HepG2 (cell line): Measurements from ENCODE around the gene USP7. TPM values are rescaled to one million over a fixed set of nuclear protein-coding genes. Genes with fewer than 3 reads are reported as not detected.
A peak's percentile ranks its signal among the peaks of the same experiment; 100 is the strongest.

Experiments
- ATAC-seq: fragments of 200-7000 bp; cut with Tn5 transposase; 3 replicates; pipeline ENCODE4 v1.9.1; 2020; ENCODE audit warnings: mild to moderate bottlenecking, moderate library complexity
- BruUV-seq: library from RNA; stranded (reverse); fragments of 400-500 nt; replicated peaks from 2 replicates; lab custom pipeline; 2021; lab: Mats Ljungman, UMichigan
- CTCF ChIA-PET: fragments of 300-600 bp; formaldehyde crosslinking; extraction: SDS; loops from one replicate; lab custom pipeline; 2021; ENCODE audit warnings: low total read pairs, inconsistent platforms, low intra/inter-chr PET ratio; lab: Yijun Ruan, JAX
- POLR2A ChIA-PET: fragments of 350-600 bp; sonication (Branson Sonifier 250); formaldehyde crosslinking; loops from one replicate; lab custom pipeline; 2020; ENCODE audit warnings: antibody characterized with exemption, inconsistent platforms; lab: Yijun Ruan, JAX
- DNase-seq: peaks from one replicate; pipeline ENCODE4 v3.0.0-alpha.2; 2015; ENCODE audit warnings: low spot score
- FAIRE-seq: peaks from 3 replicates; lab custom pipeline; 2011; peaks lifted over from hg19 to GRCh38; lab: Jason Lieb, UNC
- H2AFZ ChIP-seq: one replicate; pipeline ENCODE4 v1.6.1; 2011; ENCODE audit warnings: low read length, inconsistent platforms
- H3K27ac ChIP-seq: fragments of 300-600 bp; 3 replicates; pipeline ENCODE4 v1.8.0; 2011; ENCODE audit warnings: mixed run types, mild to moderate bottlenecking, mixed read lengths, low read length, inconsistent platforms; ENCODE audit not compliant: insufficient read depth; ENCODE audit errors: extremely low read length
- H3K27me3 ChIP-seq, 2 experiments: fragments of 200-600 bp in 1 of 2; 2 replicates in 1 of 2; 3 replicates in 1 of 2; pipeline versions ENCODE4 v1.6.0 to v1.8.0; 2011; ENCODE audit warnings: low read length in 2 of 2, mild to moderate bottlenecking in 2 of 2, moderate library complexity in 2 of 2, inconsistent platforms in 1 of 2; ENCODE audit not compliant: insufficient read depth in 2 of 2, control insufficient read depth in 1 of 2
- H3K36me3 ChIP-seq, 2 experiments: fragments of 200-600 bp in 1 of 2; replicated peaks in 1 of 2; 2 replicates in 1 of 2; 3 replicates in 1 of 2; pipeline versions ENCODE4 v1.5.1 to v1.8.0; 2011; ENCODE audit warnings: low read length in 2 of 2, inconsistent platforms in 1 of 2; ENCODE audit not compliant: insufficient read depth in 2 of 2, control insufficient read depth in 1 of 2
- H3K4me1 ChIP-seq: 2 replicates; pipeline ENCODE4 v1.5.1; 2012; ENCODE audit warnings: low read length, inconsistent platforms; ENCODE audit not compliant: insufficient read depth
- H3K4me2 ChIP-seq: 2 replicates; pipeline ENCODE4 v1.6.0; 2011; ENCODE audit warnings: low read depth, low read length, inconsistent platforms
- H3K4me3 ChIP-seq, 3 experiments: fragments of 200-600 bp in 1 of 3; sonication (generic), shearing (Covaris generic) in 1 of 3; replicated peaks in 1 of 3; 2 replicates each; pipeline ENCODE4 v1.5.1; 2011 to 2016; ENCODE audit warnings: low read length in 3 of 3, inconsistent platforms in 2 of 3, low read depth in 2 of 3, mild to moderate bottlenecking in 2 of 3, control low read depth in 1 of 3, mixed read lengths in 1 of 3; ENCODE audit not compliant: insufficient read depth in 1 of 3
- H3K79me2 ChIP-seq: one replicate; pipeline ENCODE4 v1.6.1; 2011; ENCODE audit warnings: low read length, inconsistent platforms; ENCODE audit not compliant: insufficient read depth
- H3K9ac ChIP-seq: 2 replicates; pipeline ENCODE4 v1.6.0; 2011; ENCODE audit warnings: mild to moderate bottlenecking, low read depth, low read length, inconsistent platforms; ENCODE audit not compliant: insufficient read depth
- H3K9me3 ChIP-seq: 2 replicates; pipeline ENCODE4 v1.5.1; 2012; ENCODE audit warnings: mild to moderate bottlenecking, low read length
- H4K20me1 ChIP-seq: 2 replicates; pipeline ENCODE4 v1.6.0; 2011; ENCODE audit warnings: inconsistent platforms, mild to moderate bottlenecking, low read length, moderate library complexity; ENCODE audit not compliant: insufficient read depth
- AKNA ChIP-seq: sonication (generic); formaldehyde crosslinking; IDR thresholded peaks from 2 replicates; pipeline ENCODE4 v1.4.0; 2020; ENCODE audit warnings: missing genetic modification reagents, borderline replicate concordance
- BHLHE40 ChIP-seq: IDR thresholded peaks from 2 replicates; pipeline ENCODE4 v1.6.1; 2011; ENCODE audit warnings: low read length, improper control_type of control experiment
- GLI4 ChIP-seq: sonication (generic); formaldehyde crosslinking; IDR thresholded peaks from 2 replicates; pipeline ENCODE4 v1.5.1; 2020; ENCODE audit warnings: missing genetic modification reagents, mild to moderate bottlenecking, moderate library complexity, borderline replicate concordance
- MATR3 ChIP-seq: sonication (generic); formaldehyde crosslinking; IDR thresholded peaks from 2 replicates; pipeline ENCODE4 v1.4.0; 2020; ENCODE audit warnings: missing genetic modification reagents
- NCOR1 ChIP-seq: fragments of 200-600 bp; sonication (generic); IDR thresholded peaks from 2 replicates; pipeline ENCODE4 v1.7.0; 2017; ENCODE audit warnings: antibody characterized with exemption, low read length, borderline replicate concordance
- NR3C1 ChIP-seq: sonication (generic); formaldehyde crosslinking; IDR thresholded peaks from 2 replicates; pipeline ENCODE4 v1.4.0; 2020; ENCODE audit warnings: missing genetic modification reagents
- SMYD3 ChIP-seq: sonication (generic); formaldehyde crosslinking; IDR thresholded peaks from 2 replicates; pipeline ENCODE4 v1.8.1; 2023; ENCODE audit warnings: mild to moderate bottlenecking, missing genetic modification reagents
- ZBTB7B ChIP-seq: sonication (generic); formaldehyde crosslinking; IDR thresholded peaks from 2 replicates; pipeline ENCODE4 v1.4.0; 2020; ENCODE audit warnings: missing genetic modification reagents
- ZEB1 ChIP-seq: IDR thresholded peaks from 2 replicates; pipeline ENCODE4 v1.6.1; 2012; ENCODE audit warnings: mild to moderate bottlenecking, low read depth, inconsistent platforms; ENCODE audit not compliant: insufficient replicate concordance
- ZNF749 ChIP-seq: sonication (generic); formaldehyde crosslinking; IDR thresholded peaks from 2 replicates; pipeline ENCODE4 v1.8.0; 2022; ENCODE audit warnings: mild to moderate bottlenecking, missing genetic modification reagents, moderate library complexity, borderline replicate concordance
- WGBS: methylation state at CpG from one replicate; pipeline ENCODE4 v1.1.6; 2017; ENCODE audit warnings: low lambda C conversion rate; 5-methylcytosine and 5-hydroxymethylcytosine counted together
- in situ Hi-C: cut with HindIII; loops from 2 replicates; pipeline ENCODE4 v1.10.0; 2017; ENCODE audit warnings: low pct_unique_long_range_greater_than_20kb; ENCODE audit not compliant: extremely low pct_ligation_motif_present
- intact Hi-C: fragments of 100-400 bp; cut with micrococcal nuclease; formaldehyde crosslinking; loops from one replicate; pipeline ENCODE4 v1.10.0; 2022; ENCODE audit not compliant: unreplicated experiment
- polyA plus RNA-seq, 8 experiments: library from polyadenylated mRNA; depleted of rRNA in 3 of 8; stranded (reverse) in 7 of 8; unstranded in 1 of 8; fragments of >200 nt; fragmentation: Illumina TruSeq in 4 of 8; extraction: Trizol in 4 of 8; gene quantifications; 2 replicates each; pipeline versions ENCODE4 v1.2.1 to v1.2.3, GENCODE V29; 2011 to 2016; ENCODE audit warnings: low read depth in 4 of 8, missing spikeins in 1 of 8, mixed read lengths in 1 of 8; ENCODE audit not compliant: insufficient read depth in 1 of 8
- total RNA-seq, 5 experiments: library from RNA; depleted of rRNA; stranded (reverse); fragments of >200 nt; fragmentation: Illumina TruSeq; extraction: Trizol; gene quantifications; 2 replicates each; pipeline ENCODE4 v1.2.3, GENCODE V29; 2016; ENCODE audit warnings: low read depth in 1 of 5
- TF ChIP-seq, protein P1 (sequence below): sonication (generic); formaldehyde crosslinking; conservative IDR thresholded peaks from 2 replicates; pipeline ENCODE4 v1.4.0; 2020; ENCODE audit warnings: missing genetic modification reagents
- TF ChIP-seq, protein P2 (sequence below): sonication (generic); formaldehyde crosslinking; conservative IDR thresholded peaks from 2 replicates; pipeline ENCODE4 v1.4.0; 2020; ENCODE audit warnings: missing genetic modification reagents

USP7 gene
- total and polyA plus RNA-seq, 2 of the 13 experiments (the other 11 are each of a cell fraction or from before 2014, with no cell fraction given) = 52.5 to 173 TPM

DNA sequence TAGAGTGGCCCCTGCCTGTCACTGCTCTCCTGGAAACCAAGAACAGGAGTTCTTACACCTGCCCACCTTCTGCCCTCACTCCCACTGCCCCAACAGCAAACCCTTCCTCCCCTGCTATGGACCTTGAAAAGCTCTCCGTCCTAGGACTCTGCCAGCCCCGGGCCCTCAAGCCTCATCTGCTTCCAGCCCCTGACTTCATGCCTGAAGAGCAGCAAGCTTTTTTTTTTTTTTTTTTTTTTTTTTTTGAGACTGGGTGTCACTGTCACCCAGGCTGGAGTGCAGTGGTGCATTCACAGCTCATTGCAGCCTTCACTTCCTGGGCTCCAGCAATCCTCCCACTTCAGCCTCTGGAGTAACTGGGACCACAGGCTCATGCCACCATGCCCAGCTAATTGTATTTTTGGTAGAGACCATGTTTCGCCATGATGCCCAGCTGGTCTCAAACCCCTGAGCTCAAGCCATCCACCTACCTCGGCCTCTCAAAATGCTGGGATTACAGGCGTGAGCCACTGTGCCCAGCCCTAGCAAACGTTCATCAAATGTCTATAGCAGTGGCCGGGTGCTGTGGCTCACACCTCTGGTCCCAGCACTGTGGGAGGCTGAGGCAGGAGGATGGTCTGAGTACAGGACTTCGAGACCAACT, 111.8 kb downstream of the USP7 start (continued):
- TF ChIP-seq ZEB1 = no peak

- H3K4me2 ChIP-seq = peak overlapping the region; percentile 26
- H3K79me2 ChIP-seq = peaks cover 14% of the 10 kb centered on the region
- 0 out of 2 replicates have a peak overlapping the region, but pooled peaks have one; percentile 4 for H3K9ac ChIP-seq
- in situ Hi-C loops = no loop called here
- no peak overlapping the region for H3K4me3 ChIP-seq
- no peaks in the 10 kb centered on the region for H3K27me3 ChIP-seq
- H2AFZ ChIP-seq = no peak overlapping the region
- FAIRE-seq (peak; percentile 99), DNase-seq (peak; percentile 91), ATAC-seq (peak; percentile 89)
- no peaks in the 10 kb centered on the region for H3K9me3 ChIP-seq
- WGBS = 67% methylated on average over 11 of the region's 11 CpGs
- ChIA-PET POLR2A (interaction anchor here (0.6 to 7.5 kb wide), 10 partner anchors 10 to 174 kb away, joined by 3 to 105 read pairs (median 4); partner anchors contain the start of gene CARHSP1), CTCF (no interaction called here)
- H3K27ac ChIP-seq = peak overlapping the region; percentile 44
- H3K4me1 ChIP-seq = peaks cover 31% of the 10 kb centered on the region
- H4K20me1 ChIP-seq = peaks cover 73% of the 10 kb centered on the region
- peaks cover 57 to 93% of the 10 kb centered on the region in 2 experiments for H3K36me3 ChIP-seq
- no TSS peak for BruUV-seq
- intact Hi-C loops = loop anchor here (2.0 to 5.0 kb wide), 2 partner anchors 16 to 188 kb away; no protein-coding TSS in a partner anchor
- TF ChIP-seq ZBTB7B (CRISPR knock-in tag) (peak; percentile 65; the same call in 1 of the 2 replicates), MATR3 (CRISPR knock-in tag) (no peak), SMYD3 (CRISPR knock-in tag) (peak; percentile 92; the same call in 1 of the 2 replicates), BHLHE40 (0 out of 2 replicates have a peak, but pooled peaks have one; percentile 14), AKNA (CRISPR knock-in tag) (no peak), NR3C1 (no peak), GLI4 (CRISPR knock-in tag) (peak; percentile 99), ZNF749 (CRISPR knock-in tag) (peak; percentile 75; the same call in 1 of the 2 replicates), NCOR1 (peak; percentile 93; the same call in 1 of the 2 replicates)
- TF ChIP-seq, protein P1, sequence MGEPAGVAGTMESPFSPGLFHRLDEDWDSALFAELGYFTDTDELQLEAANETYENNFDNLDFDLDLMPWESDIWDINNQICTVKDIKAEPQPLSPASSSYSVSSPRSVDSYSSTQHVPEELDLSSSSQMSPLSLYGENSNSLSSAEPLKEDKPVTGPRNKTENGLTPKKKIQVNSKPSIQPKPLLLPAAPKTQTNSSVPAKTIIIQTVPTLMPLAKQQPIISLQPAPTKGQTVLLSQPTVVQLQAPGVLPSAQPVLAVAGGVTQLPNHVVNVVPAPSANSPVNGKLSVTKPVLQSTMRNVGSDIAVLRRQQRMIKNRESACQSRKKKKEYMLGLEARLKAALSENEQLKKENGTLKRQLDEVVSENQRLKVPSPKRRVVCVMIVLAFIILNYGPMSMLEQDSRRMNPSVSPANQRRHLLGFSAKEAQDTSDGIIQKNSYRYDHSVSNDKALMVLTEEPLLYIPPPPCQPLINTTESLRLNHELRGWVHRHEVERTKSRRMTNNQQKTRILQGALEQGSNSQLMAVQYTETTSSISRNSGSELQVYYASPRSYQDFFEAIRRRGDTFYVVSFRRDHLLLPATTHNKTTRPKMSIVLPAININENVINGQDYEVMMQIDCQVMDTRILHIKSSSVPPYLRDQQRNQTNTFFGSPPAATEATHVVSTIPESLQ (CRISPR knock-in tag) = peak; percentile 79; the same call in 1 of the 2 replicates
- TF ChIP-seq, protein P2, sequence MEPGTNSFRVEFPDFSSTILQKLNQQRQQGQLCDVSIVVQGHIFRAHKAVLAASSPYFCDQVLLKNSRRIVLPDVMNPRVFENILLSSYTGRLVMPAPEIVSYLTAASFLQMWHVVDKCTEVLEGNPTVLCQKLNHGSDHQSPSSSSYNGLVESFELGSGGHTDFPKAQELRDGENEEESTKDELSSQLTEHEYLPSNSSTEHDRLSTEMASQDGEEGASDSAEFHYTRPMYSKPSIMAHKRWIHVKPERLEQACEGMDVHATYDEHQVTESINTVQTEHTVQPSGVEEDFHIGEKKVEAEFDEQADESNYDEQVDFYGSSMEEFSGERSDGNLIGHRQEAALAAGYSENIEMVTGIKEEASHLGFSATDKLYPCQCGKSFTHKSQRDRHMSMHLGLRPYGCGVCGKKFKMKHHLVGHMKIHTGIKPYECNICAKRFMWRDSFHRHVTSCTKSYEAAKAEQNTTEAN (CRISPR knock-in tag) = peak; percentile 87
Measured at GRCh38 chr16:8850279-8850885, 113.3 kb downstream of the USP7 start.
